NCI-H524 (cell line): ENCODE measurements around the gene COL6A2.
"Not testable (repeated sequence)": the region's sequence is repeated elsewhere in the genome, so short reads cannot be mapped to it uniquely, and the experiment has no call there.

ENCODE experiments used
- DNase-seq, 2 experiments: peaks; one replicate each; lab custom pipeline; 2025; lab: John Stamatoyannopoulos, UW

Gene COL6A2

DNA sequence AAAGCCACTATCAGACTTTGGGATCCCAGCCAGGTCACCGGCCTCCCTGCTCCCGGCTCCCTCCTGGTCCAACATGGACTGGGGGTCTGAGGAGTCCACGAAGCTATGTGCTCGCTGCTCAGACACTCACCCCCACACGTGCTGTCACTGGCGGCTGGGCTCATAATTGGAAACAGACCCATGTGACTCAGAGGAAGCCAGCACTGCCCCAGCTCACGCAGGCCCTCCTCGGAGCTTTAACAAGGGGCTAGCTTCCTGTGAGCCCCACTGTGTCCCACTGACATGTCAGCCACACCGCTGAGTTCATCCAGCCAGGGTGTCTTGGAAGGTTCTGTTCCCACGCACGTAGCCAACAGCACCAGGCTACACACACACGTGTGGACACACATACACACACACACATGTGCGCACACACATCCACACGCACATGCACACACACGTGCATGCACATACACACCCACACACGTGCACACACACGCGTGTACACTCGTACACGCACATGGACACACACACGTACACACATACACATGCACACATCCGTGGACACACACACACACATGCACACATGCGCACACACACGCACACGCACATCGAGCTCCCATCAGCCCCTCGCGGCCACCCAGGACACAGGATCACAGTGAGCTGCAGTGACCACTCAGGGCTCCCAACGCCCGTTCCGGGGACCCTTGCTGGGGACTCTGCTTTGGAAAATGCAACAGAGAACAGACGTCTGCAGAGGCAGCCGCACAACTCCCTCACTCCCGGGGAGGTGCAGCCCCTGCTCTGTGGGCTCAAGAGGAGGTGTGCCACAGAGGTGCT is 18.4 kb upstream of the COL6A2 start:
- DNase-seq, result no peak

DNA sequence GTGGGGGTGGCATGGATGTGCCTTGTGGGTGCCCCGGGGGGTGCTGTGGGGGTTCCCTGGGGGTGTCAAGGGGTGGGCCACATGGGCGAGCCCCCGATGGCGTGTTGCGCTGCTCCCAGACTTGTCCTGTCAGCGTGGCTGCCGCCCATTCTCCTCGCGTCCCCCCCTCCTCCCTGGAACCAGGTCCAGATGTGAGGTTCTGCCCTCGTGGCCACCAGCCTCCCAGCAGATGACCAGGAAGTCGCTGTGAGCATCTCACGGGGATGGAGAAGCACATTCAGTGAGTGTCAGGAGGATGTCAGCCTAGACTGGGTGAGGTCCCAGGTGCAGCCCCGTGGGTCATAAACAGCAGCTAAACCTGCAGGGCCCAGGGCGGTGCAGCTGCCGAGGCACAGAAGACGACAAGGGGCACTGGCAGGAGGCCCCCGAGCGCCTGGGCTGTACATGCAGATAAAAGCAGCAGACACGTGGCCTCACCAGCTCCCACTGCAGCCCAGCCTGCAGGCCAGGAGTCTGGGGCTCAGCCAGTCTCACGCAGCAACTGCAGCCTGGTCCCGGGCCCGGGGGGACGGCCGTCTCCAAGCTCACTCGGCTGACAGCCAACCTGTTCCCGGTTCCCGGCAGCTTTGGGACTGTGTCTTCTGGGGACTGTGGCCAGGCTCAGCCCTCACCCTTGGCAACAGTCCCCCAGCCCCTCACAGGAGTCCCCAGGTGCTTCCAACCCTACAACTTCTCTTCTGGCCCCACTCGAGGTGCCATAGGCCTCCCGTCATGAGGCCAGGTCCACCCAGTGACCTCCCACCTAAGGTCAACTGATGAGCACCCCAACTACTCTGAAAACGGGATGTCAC is 17.5 kb upstream of the COL6A2 start:
- DNase-seq, result no peak

DNA sequence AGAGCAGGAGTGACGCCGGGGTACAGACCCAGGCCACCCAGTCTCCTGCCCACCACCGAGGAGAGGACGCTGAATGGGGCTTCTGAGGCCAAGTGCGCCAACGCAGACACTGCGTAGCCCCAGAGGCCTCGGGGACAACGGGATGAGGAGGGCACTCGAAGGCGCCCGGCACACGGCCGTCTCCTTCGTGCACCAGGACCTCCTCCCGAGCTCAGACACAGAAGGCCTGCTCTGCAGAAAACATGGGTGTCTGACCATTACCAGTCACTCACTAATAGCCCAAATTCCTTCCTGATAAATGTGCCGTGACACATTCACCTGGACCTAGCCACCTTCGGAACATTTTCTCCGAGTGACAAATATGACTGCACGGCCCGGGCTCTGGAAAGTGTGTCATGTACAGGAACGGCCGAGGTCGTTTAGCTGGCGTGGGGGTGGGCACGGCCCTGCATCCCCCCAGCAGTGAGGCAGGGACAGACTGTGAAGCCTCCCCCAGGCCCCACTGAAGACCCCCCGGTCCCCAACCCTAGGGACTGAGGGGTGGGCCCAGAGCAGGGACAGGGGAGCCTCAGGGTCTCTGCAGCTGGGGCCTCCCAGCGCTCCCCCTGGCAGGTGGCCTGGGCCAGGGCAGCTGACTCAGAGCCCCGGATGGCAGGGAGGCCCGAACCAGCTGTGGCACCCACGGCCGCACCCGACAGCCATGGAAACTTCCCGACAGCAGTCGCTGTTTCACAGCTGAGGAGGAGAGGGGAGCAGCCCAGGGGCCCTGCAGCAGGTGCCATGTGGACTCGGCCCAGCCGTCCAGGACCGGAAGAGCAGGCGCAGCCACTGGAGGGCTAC is 16.7 kb upstream of the COL6A2 start:
- peak in 1 of 2 experiments; percentile 19 for DNase-seq

DNA sequence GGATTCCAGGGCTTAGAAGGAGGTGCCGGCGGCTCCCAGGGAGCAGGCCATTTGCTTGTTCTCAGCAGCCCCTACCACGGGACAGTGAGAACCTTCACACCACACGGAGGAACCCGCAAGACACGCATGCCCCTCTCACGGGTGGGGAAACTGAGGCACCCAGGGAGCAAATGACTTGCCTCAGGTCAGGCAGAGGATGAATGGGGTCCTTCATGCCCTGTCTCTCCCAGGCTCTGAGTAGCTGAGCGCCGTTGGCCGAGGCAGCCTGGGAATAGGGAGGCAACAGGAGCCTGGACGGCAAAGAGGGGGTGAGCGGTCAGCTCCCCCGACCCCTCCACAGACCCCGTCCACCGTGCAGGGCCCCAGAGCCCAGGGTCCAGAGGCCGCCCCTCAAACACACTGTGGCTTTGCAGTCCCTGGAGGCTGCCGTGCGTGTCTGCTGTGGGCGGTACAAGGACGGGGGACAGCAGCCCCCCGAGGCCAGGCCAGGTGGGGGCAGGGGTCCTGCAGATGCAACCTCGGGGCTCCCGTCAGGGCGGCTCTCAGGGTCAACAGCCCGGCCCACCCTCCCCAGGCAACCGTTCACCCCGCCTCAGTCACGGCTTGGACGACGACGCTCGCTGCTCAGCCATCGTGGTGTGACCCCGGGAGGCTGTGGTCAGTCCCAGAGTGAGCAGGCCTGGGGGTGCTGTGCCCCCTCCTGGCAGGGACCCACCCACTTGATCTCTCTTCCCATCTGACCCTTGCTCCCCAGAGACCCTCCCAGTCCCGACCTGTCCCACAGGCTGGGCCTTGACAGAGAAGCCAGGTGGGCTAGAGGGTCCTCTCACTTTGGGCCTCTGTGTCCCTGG is 15.8 kb upstream of the COL6A2 start:
- no peak for DNase-seq

DNA sequence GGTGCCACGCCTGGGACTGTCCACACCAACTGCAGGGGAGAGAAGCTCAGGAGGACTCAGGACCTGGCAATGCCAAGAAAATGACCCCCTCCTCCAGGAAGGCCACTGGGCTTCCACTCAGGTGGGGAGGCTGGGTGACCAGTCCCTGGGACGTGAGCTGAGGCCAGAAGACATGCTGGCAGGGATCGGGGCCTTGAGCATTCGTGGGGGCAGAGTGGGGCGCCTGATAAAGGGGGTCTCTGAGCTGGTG is 15.3 kb upstream of the COL6A2 start:
- no peak for DNase-seq

DNA sequence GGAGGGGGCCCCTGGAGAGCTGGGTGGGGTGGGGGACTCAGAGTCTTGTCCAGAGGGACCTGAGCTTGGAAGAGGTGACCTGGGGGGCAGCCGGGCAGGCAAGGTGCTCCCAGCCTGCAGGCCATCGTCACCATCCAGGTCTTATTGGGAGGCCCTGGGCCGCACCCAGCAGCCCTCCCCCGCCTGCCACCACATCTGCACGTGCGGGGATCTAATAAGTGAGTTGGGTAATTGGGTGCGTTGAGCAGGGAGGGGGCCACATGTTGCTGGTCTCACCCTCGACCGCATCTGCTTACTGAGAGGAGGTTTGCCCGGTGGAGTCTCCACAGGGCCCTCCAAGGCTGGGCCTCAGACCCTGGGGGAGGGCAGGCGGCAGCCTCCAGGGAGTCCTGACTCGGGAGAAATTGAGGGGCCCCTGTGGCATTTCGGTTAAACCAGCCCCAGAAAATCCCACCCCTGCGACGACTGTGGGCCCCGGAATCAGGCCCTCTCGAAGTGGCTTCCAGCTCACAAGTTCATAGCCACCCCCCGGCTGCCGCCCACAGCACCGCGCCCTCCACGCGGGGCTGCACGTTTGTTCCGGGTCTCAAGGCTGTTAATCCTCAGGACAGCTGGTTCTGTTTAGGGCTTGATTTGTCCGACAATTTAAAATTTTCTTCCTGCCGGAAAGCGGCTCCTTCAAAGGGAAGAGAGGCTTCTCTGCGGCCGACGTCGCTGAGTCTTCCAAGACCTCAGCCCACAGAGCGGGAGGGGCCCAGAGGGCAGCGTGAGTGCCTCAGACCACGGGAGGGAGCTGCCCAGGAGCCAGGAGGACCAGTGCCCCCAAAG is 14.7 kb upstream of the COL6A2 start:
- DNase-seq, result peak in 1 of 2 experiments; percentile 12

DNA sequence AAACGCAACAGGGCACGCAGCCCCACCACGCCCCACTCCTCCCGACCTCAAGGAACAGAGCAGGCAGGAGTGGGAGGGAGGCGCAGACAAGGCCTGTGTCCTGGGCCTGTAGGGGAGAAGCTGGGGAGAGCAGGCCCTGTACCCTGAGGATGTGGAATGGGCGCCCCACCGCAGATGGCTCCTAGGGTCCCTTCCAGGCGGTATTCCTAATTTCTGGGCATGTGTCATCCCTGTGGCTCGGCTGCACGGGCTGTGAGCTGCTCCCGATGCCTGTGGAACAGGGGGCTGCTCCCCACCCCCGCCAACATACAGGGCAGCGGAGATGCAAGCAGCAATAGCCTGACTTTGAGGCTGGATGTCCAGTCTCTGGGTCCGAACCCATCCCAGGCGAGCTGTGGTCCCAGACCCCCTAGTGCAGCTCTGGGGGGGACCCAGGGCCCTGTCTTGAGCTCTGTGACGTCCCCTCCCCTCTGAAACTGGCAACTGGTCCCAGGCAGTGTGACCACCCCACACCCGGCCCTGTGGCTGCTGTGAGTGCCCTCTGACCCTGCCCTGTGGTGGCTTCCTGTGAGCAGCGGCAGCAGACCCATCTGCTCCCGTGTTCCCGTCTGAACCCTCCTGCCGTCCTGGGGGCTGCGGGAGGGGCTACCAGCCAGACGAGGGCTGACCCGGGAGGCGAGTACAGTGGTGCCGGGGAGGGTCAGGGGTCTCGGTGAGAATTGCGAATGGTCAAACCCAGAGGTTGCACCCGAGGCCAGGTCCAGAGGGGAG is 13.9 kb upstream of the COL6A2 start:
- DNase-seq, result no peak

DNA sequence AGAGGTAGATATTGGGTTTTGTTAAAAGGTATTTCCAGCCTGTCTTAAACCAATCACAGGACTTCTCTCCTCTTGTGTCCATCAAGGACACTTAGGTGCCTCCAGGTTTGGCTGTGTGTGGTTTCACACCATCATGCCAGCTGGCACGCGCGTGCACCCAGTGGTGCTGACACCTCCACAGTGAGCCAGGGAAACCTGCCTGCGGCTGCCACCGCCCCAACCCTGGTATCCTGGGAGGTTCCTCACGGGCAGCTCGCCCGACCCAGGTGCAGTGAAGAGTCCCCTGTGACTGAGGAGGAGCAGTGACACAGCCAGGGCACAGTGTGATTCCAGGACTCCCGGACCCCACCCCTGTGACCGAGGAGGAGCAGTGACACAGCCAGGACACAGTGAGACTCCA is 13.2 kb upstream of the COL6A2 start:
- DNase-seq, result no peak

DNA sequence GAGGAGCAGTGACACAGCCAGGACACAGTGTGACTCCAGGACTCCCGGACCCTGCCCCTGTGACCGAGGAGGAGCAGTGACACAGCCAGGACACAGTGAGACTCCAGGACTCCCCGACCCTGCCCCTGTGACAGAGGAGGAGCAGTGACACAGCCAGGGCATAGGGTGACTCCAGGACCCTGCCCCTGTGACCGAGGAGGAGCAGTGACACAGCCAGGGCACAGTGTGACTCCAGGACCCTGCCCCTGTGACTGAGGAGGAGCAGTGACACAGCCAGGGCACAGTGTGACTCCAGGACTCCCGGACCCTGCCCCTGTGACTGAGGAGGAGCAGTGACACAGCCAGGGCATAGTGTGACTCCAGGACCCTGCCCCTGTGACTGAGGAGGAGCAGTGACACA is 12.7 kb upstream of the COL6A2 start:
- not testable (repeated sequence) for DNase-seq

DNA sequence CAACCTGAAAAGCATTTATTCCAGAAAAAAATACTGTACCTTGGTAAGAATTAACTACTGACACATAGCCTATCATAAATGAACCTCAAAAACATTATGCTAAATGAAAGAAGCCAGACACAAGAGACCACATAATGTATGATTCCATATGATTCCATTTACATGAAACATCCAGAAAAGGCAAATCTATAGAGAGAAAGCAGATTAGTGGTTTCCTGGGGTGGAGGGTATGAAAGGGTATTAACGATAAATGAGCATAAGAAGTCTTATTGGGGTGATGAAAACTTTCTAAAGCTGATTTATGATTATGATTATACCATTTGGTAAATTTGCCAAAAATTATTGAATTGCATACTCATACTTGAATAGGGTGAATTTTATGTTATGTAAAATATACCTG is 10.3 kb upstream of the COL6A2 start:
- no peak for DNase-seq

DNA sequence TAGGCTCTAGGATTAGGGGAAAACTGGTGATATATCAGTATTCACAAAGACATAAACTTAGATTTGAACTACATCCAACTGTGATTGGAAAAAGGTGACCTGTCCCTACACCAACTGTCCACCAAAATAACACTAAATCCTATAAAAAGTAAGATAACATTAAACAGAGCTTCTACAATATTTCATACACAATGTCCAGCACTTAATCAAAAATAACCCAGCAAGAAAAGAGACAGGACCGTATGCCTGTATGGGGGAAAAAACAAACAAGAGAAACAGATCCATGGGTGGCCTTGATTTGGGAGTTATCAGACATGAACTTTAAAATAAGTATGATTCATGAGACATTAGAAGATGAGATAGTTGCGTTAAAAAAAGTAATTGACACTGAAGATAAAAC is 9.7 kb upstream of the COL6A2 start:
- DNase-seq, result no peak

DNA sequence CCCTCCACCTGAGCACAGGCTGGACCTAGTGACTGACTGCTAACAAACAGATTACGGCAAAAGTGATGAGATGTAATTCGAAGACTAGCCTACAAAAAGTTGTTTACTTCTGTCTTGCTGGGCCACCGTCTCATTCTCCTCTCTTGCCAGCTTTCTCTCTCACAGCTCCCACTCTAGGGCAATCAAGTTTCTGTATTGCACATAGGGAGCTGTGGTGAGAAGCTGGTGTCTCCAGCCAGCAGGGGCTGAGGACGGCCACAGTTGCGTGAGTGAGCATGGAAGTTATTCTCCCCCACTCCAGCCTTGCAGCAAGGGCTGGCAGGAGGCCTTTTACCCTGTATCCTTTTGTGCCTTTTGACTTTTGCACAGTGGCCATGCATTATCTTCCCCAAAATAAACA is 8.6 kb upstream of the COL6A2 start:
- DNase-seq, result no peak

DNA sequence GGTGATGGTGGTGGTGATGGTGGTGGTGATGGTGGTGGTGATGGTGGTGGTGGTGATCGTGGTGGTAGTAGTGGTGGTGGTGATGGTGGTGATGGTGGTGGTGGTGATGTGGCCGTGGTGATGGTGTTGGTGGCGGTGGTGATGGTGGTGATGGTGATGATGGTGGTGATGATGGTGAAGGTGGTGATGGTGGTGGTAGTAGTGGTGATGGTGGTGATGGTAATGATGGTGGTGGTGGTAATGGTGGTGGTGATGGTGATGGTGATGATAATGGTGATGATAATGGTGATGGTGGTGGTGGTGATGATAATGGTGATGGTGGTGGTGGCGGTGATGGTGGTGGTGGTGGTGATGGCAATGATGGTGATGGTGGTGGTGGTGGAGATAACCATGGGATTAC is 6.8 kb upstream of the COL6A2 start:
- no peak for DNase-seq

DNA sequence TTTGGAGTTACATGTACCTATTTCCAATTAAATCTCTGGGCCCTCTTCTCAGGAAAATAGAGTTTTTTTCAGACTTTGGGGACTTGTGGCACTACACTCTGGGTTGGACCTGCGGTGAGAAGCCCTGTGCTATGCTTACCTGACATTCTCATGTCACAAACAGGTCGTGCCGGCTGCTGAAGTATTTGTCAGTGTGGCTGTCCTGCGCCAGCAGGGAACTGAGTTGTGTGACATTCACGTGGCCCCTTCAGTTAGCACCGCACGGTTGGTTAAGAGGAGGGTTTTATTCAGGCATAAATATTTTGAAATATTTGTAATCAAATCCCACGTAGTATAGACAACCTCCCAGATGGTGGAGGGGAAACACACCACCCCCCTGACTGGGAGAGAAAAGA is 6.3 kb upstream of the COL6A2 start:
- DNase-seq, result no peak

DNA sequence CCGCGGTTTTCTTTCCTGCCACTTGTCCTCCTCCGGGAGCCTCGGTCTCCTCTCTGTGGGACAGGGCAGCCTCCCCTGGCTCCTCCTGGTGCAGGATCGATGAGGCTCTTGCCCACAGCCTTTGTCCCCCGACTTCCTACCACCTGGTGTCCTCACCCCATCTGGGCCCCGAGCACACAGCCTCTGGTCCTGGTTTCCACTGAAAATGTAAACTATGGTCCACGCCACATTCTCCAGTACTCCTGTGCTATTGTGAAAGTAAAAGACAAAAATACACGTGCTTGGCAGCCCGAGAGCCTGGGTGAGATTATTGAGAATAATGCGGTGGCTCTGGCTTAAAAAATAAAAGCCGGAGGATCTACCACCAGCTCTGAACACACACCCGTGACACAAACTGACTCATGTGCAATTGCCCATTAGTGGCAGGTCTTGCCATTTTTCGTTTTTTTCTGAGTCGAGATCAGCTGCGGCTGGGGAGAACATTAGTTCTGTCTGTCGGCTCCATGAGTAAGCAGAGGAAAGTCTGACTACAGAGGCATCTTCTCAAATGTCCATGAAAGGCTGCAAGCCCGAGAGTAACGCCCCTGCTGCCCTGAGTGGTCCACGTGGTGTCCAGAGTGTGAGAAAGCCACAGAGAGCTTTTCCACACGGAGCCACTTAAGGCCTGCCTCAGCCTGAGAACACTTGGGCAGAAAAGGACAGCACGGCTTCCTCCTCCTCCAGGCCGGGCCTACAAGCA is 5.7 kb upstream of the COL6A2 start:
- DNase-seq, result no peak

DNA sequence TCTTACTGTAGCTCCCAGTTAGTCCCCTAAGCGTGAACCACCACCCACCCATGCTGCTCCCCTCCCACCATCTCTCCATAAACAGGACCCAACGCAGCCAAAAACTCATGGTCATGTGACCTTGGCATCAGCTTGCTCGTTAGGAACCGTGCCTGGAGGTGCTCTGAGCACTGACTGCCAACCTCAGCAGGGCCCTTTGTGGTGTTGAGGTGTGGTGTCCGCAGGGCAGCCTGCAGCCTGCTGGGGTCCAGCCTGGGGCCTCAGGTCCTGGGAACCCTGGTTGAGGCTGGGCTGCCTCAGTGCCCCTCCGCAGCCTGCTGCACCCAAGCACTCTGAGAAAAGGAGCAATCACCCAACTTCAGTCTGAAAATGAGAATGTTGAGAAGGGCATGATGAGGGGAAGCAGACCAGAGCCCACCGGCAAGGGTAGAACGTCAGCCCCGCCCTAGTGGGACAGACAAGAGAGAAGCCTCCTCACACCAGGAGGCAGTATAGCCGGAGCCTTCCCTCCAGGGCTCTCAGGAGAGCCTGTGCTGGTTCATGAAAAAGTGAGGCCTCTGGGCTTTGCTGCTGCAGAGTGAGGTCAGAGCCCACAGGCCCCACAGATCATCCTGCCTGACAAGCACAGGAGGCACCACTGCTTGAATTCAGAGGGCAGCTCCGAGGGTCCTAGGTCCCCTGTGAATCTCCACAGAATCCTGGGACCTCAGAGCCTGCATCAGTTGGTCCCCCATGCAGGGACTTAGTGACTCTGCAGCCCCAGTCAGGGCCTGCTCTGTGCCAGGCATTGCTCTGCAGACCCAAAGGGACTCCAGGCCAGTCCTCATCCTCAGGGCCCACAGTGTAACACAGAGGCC is 4.9 kb upstream of the COL6A2 start:
- no peak for DNase-seq

DNA sequence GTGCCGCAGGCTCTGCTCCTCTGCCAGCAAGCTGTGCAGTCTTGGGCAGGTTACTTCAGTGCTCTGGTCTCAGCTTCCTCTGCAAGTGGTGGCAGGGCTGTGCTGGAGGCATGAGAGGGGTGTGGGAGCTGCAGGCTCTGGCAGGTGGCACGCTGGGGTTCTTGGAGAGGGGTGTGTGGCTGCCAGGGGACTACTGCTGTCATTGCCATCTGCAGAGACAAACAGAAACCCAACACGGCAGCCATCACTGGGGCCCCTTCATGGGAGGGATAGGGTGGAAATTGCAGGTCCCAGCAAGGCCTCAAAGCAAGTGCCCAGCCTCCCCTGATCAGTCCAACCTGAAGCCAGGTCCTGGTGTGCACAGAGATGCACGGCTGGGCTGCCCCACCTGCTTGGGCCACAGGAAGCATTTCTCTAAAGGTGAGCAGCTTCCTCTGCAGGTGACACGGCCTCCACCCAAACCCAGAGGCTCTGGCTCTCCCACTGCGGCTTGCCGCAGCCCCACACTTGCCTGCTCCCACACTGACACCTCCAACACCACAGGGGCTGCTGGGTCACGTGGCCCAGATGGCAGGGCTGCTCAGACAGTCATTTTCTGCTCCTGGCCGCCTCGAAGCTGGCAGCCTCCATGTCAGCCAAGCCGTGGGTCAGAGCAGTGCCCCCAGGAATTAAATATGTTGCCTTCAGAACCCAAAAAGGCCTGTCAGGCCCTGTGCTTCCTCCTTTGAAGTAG is 4.1 kb upstream of the COL6A2 start:
- no peak for DNase-seq
